GM21390 (cell line): Measurements from ENCODE around the gene OGFOD3.

Experiments
- ATAC-seq: cut with Tn5 transposase; IDR thresholded peaks from one replicate; pipeline ENCODE4 v1.9.1; 2021; ENCODE audit not compliant: unreplicated experiment

Gene OGFOD3

DNA sequence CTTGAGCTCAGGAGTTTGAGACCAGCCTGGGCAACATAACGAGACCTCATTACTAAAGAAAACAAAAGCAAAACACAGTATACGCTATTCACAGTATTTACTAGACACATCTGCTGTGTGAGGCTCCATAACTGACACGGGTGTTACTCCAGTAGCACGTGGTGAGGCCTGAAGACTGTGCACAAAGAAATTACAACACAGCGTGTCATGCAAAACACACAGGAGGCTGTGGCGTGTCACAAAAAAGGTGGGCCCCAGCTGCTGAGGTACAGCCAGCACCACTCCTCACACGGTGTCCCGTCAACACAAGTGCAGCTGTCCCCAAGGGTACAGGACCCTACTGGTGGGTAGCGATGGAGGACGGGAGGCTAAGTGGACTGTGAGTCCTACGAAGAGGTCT lies 29.5 kb upstream of the OGFOD3 start:
- ATAC-seq = no peak

DNA sequence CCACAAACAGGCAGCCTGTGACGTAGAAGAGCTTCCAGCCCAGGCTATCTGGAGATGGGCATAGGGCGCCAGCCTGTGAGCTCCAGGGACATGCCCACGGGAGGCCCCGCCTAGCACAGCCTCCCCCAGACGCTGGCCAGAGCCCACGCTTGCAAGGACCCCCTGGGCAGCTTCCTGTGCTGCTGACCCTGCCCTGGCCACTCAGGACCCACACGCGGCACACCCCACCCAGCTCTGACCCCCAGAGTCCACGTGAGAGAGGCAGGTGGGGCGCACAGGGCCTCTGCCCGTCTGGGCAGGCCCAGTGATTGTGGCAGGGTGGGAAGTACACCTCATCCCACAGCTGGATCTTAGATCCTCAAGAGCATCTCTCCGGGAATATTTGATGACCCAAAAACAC lies 28.3 kb upstream of the OGFOD3 start:
- no peak for ATAC-seq

DNA sequence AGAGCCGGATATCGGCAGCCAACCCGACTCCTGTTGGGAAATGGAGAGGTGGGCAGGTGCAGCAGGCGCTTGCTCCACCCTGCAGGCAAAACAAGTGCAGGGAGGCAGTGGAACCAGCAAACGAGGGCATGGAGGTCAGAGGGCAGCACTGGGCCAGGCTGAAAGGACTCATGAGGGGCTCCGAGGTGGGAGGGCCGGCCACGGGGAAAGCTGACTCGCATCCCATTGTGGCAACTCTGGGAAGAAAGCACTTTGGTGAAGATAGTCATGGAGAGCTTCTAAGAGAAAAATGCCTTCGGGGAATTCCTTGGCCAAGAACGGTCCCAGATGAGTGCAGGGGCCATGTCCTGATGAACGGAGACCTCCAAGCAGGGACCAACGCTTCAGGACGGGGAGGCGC lies 27.7 kb upstream of the OGFOD3 start:
- no peak for ATAC-seq

DNA sequence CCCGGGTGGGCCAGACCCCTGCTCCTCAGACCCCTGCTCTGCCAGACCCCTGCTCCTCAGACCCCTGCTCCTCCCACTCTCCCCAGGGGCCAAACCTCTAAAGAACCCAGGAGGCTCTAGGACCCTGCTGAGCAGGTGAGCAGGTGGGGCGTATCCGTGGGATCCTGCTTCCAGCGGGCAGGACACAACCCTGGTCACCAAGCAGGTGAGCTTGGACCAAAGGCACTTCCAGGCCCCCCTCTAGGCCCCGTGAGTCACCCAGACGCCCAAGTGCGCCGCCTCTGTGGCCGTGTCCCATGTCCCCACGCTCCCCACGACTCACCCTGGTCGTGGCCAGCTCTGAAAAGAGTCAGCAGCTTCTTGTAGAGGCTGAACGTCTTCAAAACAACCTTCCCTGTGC lies 27.2 kb upstream of the OGFOD3 start:
- no peak for ATAC-seq

DNA sequence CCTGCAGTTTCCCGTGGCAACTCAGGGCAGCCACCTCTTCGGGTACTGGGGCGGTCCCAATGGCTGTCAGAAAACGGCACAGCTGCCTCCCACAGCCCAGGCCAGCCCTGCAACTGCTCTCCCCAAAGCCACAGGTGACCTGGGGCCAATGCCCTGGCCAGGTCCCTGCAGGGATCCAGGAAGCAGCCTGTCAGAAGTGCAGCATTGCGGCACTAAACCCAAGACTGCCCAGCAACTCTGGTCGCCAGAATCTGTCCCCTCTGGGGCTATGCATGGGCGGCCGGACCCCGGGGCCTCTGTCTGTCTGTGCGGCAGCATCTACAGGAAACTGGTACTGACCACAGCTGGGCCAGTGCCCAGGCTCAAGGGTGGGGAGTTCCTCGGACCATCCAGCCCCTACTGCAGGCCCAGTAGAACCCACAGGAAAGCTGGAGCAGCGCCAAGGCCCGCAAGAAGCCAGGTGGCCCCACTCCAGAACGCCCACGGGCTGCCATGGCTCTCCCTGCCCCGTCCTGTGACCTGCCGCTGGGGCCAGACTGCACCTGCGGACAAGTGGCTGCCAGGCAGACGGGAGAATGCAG lies 26.6 kb upstream of the OGFOD3 start:
- no peak for ATAC-seq

GRCh38 chr17:82444284-82444893 lies 26.0 kb upstream of the OGFOD3 start:
- ATAC-seq = no peak

GRCh38 chr17:82443465-82444283 lies 25.3 kb upstream of the OGFOD3 start:
- ATAC-seq = no peak

DNA sequence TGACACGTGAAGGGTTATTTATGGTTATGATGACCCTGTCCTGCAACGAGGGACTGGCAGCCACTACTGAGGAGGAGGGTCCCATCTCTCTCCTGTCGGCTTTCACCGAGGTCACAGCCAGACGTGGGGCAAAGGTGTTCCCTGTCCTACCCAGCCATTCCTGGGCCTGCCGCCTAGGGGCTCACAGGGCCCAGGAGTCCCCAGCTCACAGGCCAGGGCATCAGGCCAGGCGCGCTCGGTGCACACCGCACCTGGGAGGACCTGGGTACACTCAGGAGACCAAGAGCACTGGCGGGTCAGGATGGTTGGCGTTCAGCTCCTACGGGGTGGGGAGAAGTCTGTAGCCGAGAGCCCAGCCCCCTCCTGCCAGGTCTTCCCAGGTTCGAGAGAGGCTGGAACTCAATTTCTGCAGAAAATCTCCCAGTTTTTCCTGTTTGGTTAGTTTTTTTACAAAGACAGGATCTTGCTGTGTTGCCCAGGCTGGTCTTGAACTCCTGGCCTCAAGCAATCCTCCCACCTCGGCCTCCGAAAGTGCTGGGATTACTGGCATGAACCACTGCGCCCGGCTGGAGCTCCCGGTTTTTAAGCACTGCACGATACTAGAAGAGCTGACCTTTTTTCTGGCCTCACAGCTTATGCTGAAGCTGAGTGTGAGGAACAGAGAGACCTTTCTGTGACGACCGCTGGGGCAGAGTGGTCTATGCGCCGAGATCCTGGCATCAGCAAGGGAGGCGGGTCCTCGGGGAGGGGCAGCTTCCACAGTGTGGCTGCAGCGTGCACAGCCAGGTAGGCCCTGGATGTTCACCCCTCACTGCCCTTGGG lies 24.5 kb upstream of the OGFOD3 start:
- ATAC-seq = no peak

- ATAC-seq = no peak
Measured at GRCh38 chr17:82441691-82442487, 23.5 kb upstream of the OGFOD3 start.

GRCh38 chr17:82440991-82441627 lies 22.7 kb upstream of the OGFOD3 start:
- no peak for ATAC-seq

- ATAC-seq = no peak
Measured at GRCh38 chr17:82440469-82440981, 22.1 kb upstream of the OGFOD3 start.

GRCh38 chr17:82439829-82440365 lies 21.5 kb upstream of the OGFOD3 start:
- no peak for ATAC-seq

DNA sequence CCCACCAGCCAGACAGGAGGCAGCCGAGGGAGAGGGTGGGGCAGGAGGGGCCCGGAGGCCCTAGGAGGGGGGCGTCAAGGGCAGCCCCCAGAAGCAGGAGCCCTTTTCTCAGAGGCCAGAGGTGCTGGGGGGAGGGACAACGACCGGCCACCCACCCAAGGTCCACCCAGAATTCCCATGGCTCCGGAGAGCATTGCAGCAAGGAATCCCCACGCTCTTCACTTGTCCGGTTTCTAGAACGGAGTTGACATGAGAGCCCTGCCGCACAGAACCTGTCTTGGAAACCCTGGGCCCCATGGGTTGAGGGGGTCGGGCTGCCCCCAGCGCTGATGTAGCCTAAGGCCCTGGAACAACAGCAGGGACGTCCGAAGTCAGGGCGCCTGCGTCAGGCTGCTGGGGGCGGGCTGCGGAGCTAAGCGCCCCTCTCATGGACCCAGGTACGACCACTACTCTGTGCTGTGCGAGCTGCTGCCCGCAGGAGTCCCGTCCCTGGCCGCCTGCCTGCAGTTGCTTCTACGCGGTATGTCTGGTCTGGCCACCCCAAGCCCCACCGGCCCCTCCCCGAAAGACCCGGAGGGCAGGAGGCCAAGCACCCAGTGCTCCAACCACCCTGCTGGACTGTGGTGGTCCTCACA lies 20.9 kb upstream of the OGFOD3 start:
- ATAC-seq = no peak

GRCh38 chr17:82438401-82439193 lies 20.2 kb upstream of the OGFOD3 start:
- no peak for ATAC-seq

DNA sequence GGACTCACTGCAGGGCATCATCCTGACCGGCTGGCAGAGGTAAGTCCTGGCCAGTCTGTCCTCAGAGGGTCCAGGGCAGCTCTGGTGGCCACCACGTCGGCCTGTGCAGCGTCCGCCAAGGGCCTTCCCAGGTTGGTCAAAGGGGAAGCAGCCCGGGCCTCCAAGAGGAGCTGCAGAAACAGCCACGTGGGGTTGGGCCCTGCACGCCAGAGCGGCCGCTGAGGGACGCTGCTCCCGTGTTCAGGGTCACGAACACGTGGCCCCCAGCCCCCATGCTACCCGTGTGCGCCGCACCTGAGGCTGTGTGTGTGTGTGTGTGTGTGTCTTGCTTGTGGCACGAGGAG lies 18.9 kb upstream of the OGFOD3 start:
- ATAC-seq = no peak

DNA sequence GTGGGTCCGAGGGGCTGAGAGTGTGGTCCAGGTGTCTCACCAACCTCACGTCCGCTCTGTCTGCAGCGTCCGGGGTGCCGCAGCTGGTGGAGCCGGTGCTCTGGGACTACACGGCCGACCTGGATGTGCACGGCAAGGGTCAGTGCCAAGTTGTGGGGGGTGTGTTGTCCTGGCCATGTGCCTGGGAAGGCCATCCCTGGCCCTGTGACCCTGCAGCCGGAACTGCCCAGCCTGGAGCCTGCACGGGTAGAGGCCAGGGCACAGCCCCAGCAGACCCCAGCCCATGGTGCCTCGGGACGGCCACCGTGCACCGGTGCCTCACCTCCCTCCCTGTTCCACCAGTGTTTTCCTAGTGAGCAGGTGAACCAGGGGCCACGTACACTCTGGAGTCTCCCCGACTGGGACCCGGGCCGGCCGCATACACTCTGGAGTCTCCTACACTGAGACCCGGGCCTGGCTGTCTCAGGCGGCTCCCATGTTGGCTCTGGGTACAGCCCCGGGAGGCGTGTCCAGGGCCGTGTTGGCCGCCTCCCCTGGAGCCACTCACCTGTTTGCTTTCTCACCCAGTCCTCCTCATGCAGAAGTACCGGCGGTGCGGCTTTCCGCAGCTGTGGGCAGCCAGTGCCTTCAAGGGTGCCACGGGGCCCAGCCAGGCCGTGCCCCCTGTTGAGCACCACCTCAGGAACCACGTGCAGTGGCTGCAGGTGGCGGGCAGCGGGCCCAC lies 18.4 kb upstream of the OGFOD3 start:
- no peak for ATAC-seq

DNA sequence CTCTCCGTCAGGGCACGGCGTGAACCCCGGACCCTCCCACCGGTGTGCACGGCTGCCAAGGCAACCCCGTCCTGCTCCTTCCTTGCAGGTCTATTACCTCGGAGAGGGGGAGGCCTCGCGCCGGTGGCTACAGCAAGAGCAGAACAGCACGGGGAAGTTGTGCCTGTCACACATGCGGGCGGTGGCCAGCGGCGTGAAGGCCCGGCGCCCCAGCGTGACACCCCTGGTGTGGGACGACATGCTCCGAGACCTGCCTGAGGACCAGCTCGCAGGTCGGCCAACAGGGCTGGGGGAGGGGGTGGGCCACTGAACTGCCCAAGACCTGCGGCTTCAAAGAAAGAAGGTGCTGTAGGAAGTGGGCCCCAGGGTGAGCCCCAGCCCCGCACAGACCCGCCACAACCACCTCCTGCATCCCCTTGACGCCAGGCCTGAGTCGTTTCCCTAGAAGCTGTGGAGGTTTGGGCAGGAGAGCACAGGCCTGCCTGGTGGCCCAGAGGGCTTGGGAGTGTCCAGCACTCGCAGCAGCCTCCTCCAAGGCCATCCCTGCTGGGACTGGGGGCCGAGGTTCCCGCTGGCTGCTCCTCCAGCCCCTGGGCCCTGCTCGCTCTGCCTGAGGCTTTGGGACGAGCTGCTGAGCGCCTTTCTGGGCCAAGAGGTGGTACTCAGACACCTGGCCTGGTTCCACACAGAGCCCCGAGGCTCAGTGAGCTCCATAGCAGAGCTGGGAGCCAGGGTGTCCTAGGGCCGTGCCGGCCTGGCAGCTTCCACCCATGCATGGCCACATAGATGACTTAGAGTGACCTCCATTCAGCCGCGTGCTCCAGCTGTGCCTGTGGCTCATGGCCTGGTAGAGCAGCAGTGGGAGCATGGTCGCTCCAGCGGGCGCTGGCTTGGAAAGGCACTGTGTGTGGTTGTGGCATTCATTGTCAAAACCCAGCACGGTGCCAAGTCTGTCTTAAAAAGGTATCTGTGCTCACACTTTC lies 17.5 kb upstream of the OGFOD3 start:
- ATAC-seq = no peak
